Frontal cortex (tissue), 4 donors: ENCODE measurements around the gene FFAR2. TPM values are rescaled to one million over a fixed set of nuclear protein-coding genes. Genes with fewer than 3 reads are reported as not detected.
"Not testable (repeated sequence)": the region's sequence is repeated elsewhere in the genome, so short reads cannot be mapped to it uniquely, and the experiment has no call there.

ENCODE experiments used
- DNase-seq, 2 donors: peaks; one replicate each; pipeline ENCODE4 v3.0.0; 2012; ENCODE audit warnings: low spot score in 2 of 2
- FAIRE-seq: peaks from 2 replicates; lab custom pipeline; 2012; peaks lifted over from hg19 to GRCh38; lab: Jason Lieb, UNC
- total RNA-seq: library from RNA; depleted of rRNA; stranded (reverse); fragments of >200 nt; gene quantifications from one replicate; pipeline ENCODE4 v1.2.3, GENCODE V29; 2014
- donor health status: control.
- donor health status: control.
- donor health status: control.

The FFAR2 gene
- under 0.01 TPM for total RNA-seq

- no peak for DNase-seq
- FAIRE-seq, result no peak
These were observed at the start of gene FFAR2 for GRCh38 chr19:35447606-35448469. FFAR2 (plus strand) TSS chr19:35448257; CDS start chr19:35449715, 1,458 bp downstream.

GRCh38 chr19:35398570-35398969 lies 49.5 kb upstream of the FFAR2 start:
- DNase-seq (no peak), FAIRE-seq (no peak)

GRCh38 chr19:35399231-35399630 lies 48.8 kb upstream of the FFAR2 start:
- no peak for DNase-seq
- FAIRE-seq, result no peak

- no peak for DNase-seq
- no peak for FAIRE-seq
These were observed 47.9 kb upstream of the FFAR2 start for GRCh38 chr19:35399948-35400772.

- no peak for DNase-seq
- no peak for FAIRE-seq
These were observed 47.3 kb upstream of the FFAR2 start for GRCh38 chr19:35400773-35401100.

- not testable (repeated sequence) for DNase-seq, FAIRE-seq
These were observed 46.6 kb upstream of the FFAR2 start for GRCh38 chr19:35401416-35401815.

GRCh38 chr19:35403116-35403760 lies 44.8 kb upstream of the FFAR2 start:
- DNase-seq, result no peak
- FAIRE-seq, result no peak

- FAIRE-seq (no peak), DNase-seq (peak in 1 of 2 donors; percentile 25)
These were observed 43.0 kb upstream of the FFAR2 start for GRCh38 chr19:35404879-35405622.

GRCh38 chr19:35407619-35408018 lies 40.4 kb upstream of the FFAR2 start:
- no peak for FAIRE-seq
- no peak for DNase-seq

GRCh38 chr19:35408284-35409171 lies 39.5 kb upstream of the FFAR2 start:
- DNase-seq (no peak), FAIRE-seq (no peak)

- no peak for DNase-seq
- no peak for FAIRE-seq
These were observed 38.9 kb upstream of the FFAR2 start for GRCh38 chr19:35409191-35409590.

- FAIRE-seq (no peak), DNase-seq (no peak)
These were observed 37.6 kb upstream of the FFAR2 start for GRCh38 chr19:35410487-35410886.

- DNase-seq (no peak), FAIRE-seq (no peak)
These were observed 33.6 kb upstream of the FFAR2 start for GRCh38 chr19:35414442-35414841.

GRCh38 chr19:35416331-35416730 lies 31.7 kb upstream of the FFAR2 start:
- no peak for DNase-seq
- no peak for FAIRE-seq

- FAIRE-seq (no peak), DNase-seq (no peak)
These were observed 30.8 kb upstream of the FFAR2 start for GRCh38 chr19:35417278-35417677.

GRCh38 chr19:35417713-35418534 lies 30.1 kb upstream of the FFAR2 start:
- FAIRE-seq, result no peak
- DNase-seq, result no peak

- FAIRE-seq (no peak), DNase-seq (no peak)
These were observed 29.0 kb upstream of the FFAR2 start for GRCh38 chr19:35419046-35419445.

GRCh38 chr19:35419805-35420204 lies 28.3 kb upstream of the FFAR2 start:
- FAIRE-seq (no peak), DNase-seq (no peak)
